ENCODE measurements around the gene NFKBIA.

- TF ChIP-seq CTCF (conservative IDR thresholded peaks at IDR 0.05 in 1 of 2, IDR thresholded peaks at IDR 0.05 in 1 of 2; ENCODE audit: extremely low read depth in 1 of 2, insufficient read depth in 1 of 2, low read depth in 1 of 2, low read length in 2 of 2) (no peak), EZH2 (IDR thresholded peaks at IDR 0.05; ENCODE audit: borderline replicate concordance, low read length) (no peak)
Observed at GRCh38 chr14:35419429-35419841, 14.9 kb upstream of the NFKBIA start.

Data from mammary epithelial cell (primary cell).